ENCODE measurements around the gene UNC93A. TPM values are rescaled to one million over a fixed set of nuclear protein-coding genes. Genes with fewer than 3 reads are reported as not detected.

Gene UNC93A
- polyA plus RNA-seq, 1 donor from 2014 or later: not detected

DNA sequence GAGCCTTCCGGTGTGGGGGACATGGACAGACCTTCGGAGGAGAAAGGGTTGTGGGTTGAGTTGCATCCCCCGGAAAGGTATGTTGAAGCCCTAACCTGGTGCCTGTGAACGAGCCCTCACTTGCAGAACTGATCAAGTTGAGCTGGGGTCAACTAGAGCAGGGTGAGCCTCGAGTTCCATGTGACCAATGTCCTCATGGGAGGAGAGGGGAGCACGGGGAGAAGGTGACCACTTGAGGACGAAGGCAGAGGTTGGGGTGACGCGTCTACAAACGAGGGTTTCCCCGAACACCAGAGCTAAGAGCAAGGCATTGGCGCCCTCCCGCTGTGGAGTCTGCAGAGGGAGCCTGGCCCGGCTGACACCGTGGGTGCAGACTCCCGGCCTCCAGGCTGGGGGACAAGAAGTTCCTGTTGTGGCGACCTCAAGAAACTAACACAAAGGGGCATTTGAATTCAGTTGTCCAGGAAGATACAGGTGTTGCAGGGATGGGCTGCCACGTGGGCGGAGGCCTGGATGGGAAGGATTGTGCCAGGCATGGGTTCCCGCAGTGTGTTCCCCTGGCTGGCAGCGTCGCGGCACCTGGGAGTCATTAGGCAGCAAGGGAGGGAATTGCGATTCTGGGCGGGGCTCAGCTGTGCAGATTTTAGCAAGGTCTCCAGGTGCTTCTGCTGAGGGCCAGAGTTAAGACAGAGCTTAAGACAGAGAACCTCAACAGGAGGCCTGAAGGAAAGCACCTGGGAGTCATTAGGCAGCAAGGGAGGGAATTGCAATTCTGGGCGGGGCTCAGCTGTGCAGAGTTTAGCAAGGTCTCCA is 20.4 kb upstream of the UNC93A start:
- Histone ChIP-seq H3K4me2 (ENCODE audit: low read length) (no peak overlapping the region), H3K9me2 (ENCODE audit: insufficient read depth, low read length) (no peaks in the 10 kb centered on the region), H3F3A (ENCODE audit: insufficient read depth, low read length, poor library complexity, severe bottlenecking) (no peaks in the 10 kb centered on the region), H3K36me3 (ENCODE audit: insufficient read depth, low read length) (no peaks in the 10 kb centered on the region), H3K9me3 (ENCODE audit: low read length) (no peaks in the 10 kb centered on the region), H3K27ac (ENCODE audit: low read length) (no peak overlapping the region), H3K4me3 (ENCODE audit: low read length) (no peak overlapping the region), H2AFZ (ENCODE audit: low read depth, low read length) (no peak overlapping the region), H3K27me3 (ENCODE audit: insufficient read depth, low read depth, low read length) (no peaks in the 10 kb centered on the region), H4K20me1 (ENCODE audit: insufficient read depth) (no peaks in the 10 kb centered on the region), H3K79me2 (replicated peaks; ENCODE audit: insufficient read depth, low read length) (no peaks in the 10 kb centered on the region), H3K9ac (ENCODE audit: low read length) (no peak overlapping the region)
- TF ChIP-seq EP300 (conservative IDR thresholded peaks at IDR 0.05; ENCODE audit: poor library complexity, severe bottlenecking) (no peak), TAF1 (IDR thresholded peaks at IDR 0.05; ENCODE audit: low read depth) (no peak)
- TF ChIP-seq, protein P1, sequence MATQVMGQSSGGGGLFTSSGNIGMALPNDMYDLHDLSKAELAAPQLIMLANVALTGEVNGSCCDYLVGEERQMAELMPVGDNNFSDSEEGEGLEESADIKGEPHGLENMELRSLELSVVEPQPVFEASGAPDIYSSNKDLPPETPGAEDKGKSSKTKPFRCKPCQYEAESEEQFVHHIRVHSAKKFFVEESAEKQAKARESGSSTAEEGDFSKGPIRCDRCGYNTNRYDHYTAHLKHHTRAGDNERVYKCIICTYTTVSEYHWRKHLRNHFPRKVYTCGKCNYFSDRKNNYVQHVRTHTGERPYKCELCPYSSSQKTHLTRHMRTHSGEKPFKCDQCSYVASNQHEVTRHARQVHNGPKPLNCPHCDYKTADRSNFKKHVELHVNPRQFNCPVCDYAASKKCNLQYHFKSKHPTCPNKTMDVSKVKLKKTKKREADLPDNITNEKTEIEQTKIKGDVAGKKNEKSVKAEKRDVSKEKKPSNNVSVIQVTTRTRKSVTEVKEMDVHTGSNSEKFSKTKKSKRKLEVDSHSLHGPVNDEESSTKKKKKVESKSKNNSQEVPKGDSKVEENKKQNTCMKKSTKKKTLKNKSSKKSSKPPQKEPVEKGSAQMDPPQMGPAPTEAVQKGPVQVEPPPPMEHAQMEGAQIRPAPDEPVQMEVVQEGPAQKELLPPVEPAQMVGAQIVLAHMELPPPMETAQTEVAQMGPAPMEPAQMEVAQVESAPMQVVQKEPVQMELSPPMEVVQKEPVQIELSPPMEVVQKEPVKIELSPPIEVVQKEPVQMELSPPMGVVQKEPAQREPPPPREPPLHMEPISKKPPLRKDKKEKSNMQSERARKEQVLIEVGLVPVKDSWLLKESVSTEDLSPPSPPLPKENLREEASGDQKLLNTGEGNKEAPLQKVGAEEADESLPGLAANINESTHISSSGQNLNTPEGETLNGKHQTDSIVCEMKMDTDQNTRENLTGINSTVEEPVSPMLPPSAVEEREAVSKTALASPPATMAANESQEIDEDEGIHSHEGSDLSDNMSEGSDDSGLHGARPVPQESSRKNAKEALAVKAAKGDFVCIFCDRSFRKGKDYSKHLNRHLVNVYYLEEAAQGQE (IDR thresholded peaks at IDR 0.05; ENCODE audit: borderline replicate concordance): no peak

DNA sequence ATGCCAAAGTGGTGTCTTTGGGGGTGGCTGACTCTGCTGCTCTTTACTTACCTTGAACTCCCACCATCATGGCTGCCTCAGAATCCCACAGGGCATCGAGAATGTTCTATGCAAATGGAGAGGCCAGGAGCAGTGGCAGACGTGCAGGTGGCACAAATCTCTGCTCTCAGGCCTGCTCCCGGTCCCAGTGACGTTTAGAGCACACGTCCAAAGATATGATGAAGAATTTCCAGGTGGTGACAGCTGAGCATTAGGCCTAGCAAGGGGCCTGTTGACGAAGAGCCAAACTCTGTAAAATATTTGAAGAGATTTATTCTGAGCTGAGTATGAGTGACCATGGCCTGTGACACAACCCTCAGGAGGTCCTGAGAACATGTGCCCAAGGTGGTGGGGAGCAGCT is 19.0 kb upstream of the UNC93A start:
- Histone ChIP-seq H3K27ac (ENCODE audit: low read length) (no peak overlapping the region), H3K9me2 (ENCODE audit: insufficient read depth, low read length) (no peaks in the 10 kb centered on the region), H3K36me3 (ENCODE audit: insufficient read depth, low read length) (no peaks in the 10 kb centered on the region), H3K9me3 (ENCODE audit: low read length) (no peaks in the 10 kb centered on the region), H2AFZ (ENCODE audit: low read depth, low read length) (no peak overlapping the region), H3K27me3 (ENCODE audit: insufficient read depth, low read depth, low read length) (no peaks in the 10 kb centered on the region), H3F3A (ENCODE audit: insufficient read depth, low read length, poor library complexity, severe bottlenecking) (no peaks in the 10 kb centered on the region), H3K4me3 (ENCODE audit: low read length) (no peak overlapping the region), H3K4me2 (ENCODE audit: low read length) (no peak overlapping the region), H4K20me1 (ENCODE audit: insufficient read depth) (no peaks in the 10 kb centered on the region), H3K79me2 (replicated peaks; ENCODE audit: insufficient read depth, low read length) (no peaks in the 10 kb centered on the region), H3K9ac (ENCODE audit: low read length) (no peak overlapping the region)
- TF ChIP-seq, protein P1 (IDR thresholded peaks at IDR 0.05; ENCODE audit: borderline replicate concordance): no peak
- TF ChIP-seq EZH2 (IDR thresholded peaks at IDR 0.05; ENCODE audit: borderline replicate concordance, insufficient read depth, low read length, poor library complexity, severe bottlenecking) (no peak), SMC3 (conservative IDR thresholded peaks at IDR 0.05; ENCODE audit: poor library complexity) (no peak), RAD21 (conservative IDR thresholded peaks at IDR 0.05) (no peak), EP300 (conservative IDR thresholded peaks at IDR 0.05; ENCODE audit: poor library complexity, severe bottlenecking) (no peak), POLR2AphosphoS5 (IDR thresholded peaks at IDR 0.05) (no peak), TAF1 (IDR thresholded peaks at IDR 0.05; ENCODE audit: low read depth) (no peak), MXI1 (conservative IDR thresholded peaks at IDR 0.05; ENCODE audit: poor library complexity, severe bottlenecking) (no peak)
- TF ChIP-seq, protein P2, sequence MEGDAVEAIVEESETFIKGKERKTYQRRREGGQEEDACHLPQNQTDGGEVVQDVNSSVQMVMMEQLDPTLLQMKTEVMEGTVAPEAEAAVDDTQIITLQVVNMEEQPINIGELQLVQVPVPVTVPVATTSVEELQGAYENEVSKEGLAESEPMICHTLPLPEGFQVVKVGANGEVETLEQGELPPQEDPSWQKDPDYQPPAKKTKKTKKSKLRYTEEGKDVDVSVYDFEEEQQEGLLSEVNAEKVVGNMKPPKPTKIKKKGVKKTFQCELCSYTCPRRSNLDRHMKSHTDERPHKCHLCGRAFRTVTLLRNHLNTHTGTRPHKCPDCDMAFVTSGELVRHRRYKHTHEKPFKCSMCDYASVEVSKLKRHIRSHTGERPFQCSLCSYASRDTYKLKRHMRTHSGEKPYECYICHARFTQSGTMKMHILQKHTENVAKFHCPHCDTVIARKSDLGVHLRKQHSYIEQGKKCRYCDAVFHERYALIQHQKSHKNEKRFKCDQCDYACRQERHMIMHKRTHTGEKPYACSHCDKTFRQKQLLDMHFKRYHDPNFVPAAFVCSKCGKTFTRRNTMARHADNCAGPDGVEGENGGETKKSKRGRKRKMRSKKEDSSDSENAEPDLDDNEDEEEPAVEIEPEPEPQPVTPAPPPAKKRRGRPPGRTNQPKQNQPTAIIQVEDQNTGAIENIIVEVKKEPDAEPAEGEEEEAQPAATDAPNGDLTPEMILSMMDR (IDR thresholded peaks at IDR 0.05; ENCODE audit: poor library complexity, severe bottlenecking): no peak

Measured in neural cell (in vitro differentiated cells).